ENCODE results near the gene CIPC.

GRCh38 chr14:77064521-77065178 lies 33.4 kb upstream of the CIPC start:
- TF ChIP-seq CTCF (IDR thresholded peaks at IDR 0.05): no peak
- TF ChIP-seq EZH2 (IDR thresholded peaks at IDR 0.05; ENCODE audit: borderline replicate concordance, insufficient read depth, low read depth, low read length, poor library complexity, severe bottlenecking): no peak

All from B cell (primary cell).